K562 (cell line): ENCODE results near the gene SPRED2. TPM values are rescaled to one million over a fixed set of nuclear protein-coding genes. Genes with fewer than 3 reads are reported as not detected.

Experiments
- CHD7 ChIP-seq: fragments of 200-600 bp; sonication (generic); IDR thresholded peaks from one replicate; pipeline ENCODE4 v1.6.1; 2012; ENCODE audit warnings: mild to moderate bottlenecking, low read depth, low read length, inconsistent platforms
- CREB3L1 ChIP-seq: fragments of 450-650 bp; IDR thresholded peaks from 2 replicates; pipeline ENCODE4 v1.6.1; 2014; ENCODE audit warnings: low read depth, mild to moderate bottlenecking, moderate library complexity, borderline replicate concordance
- FOXP1 ChIP-seq: sonication (generic); formaldehyde crosslinking; IDR thresholded peaks from 2 replicates; pipeline ENCODE4 v1.8.0; 2022; ENCODE audit warnings: mild to moderate bottlenecking, missing genetic modification reagents
- HES1 ChIP-seq: fragments of 450-650 bp; IDR thresholded peaks from 2 replicates; pipeline ENCODE4 v1.6.1; 2016; ENCODE audit warnings: low read depth, mild to moderate bottlenecking, moderate library complexity
- MCM7 ChIP-seq, 2 experiments: fragments of 450-650 bp; IDR thresholded peaks; 2 replicates each; pipeline ENCODE4 v1.6.1; 2016 to 2018
- PRMT5 ChIP-seq: sonication (generic); formaldehyde crosslinking; IDR thresholded peaks from 2 replicates; pipeline ENCODE4 v1.5.0; 2020; ENCODE audit warnings: missing genetic modification reagents
- SRSF1 ChIP-seq: fragments of 200-400 bp; formaldehyde crosslinking; IDR thresholded peaks from 2 replicates; pipeline ENCODE4 v1.6.1; 2017; ENCODE audit warnings: mild to moderate bottlenecking, low read depth, low read length, moderate library complexity
- TEAD2 ChIP-seq: fragments of 450-650 bp; IDR thresholded peaks from 2 replicates; pipeline ENCODE4 v1.6.1; 2016; ENCODE audit warnings: missing genetic modification characterization, control low read depth, missing compliant biosample characterization
- YBX1 ChIP-seq: fragments of 450-650 bp; IDR thresholded peaks from 2 replicates; pipeline ENCODE4 v1.7.1; 2016; ENCODE audit warnings: mild to moderate bottlenecking
- ZBED1 ChIP-seq: IDR thresholded peaks from 2 replicates; pipeline ENCODE4 v1.6.1; 2014
- ZFP30 ChIP-seq: fragments of 250-450 bp; sonication (Bioruptor Pico); IDR thresholded peaks from 2 replicates; pipeline ENCODE4 v1.8.0; 2022; ENCODE audit warnings: moderate library complexity, mild to moderate bottlenecking, inconsistent platforms, borderline replicate concordance
- ZFP91 ChIP-seq: sonication (generic); formaldehyde crosslinking; IDR thresholded peaks from 2 replicates; pipeline ENCODE4 v1.8.0; 2022; ENCODE audit warnings: mild to moderate bottlenecking, missing genetic modification reagents
- ZKSCAN1 ChIP-seq: fragments of 150-350 bp; IDR thresholded peaks from 2 replicates; pipeline ENCODE4 v1.6.1; 2016; ENCODE audit warnings: low read depth, low read length
- polyA plus RNA-seq, 8 experiments: library from polyadenylated mRNA; depleted of rRNA in 4 of 8; stranded (reverse) in 5 of 8; unstranded in 3 of 8; fragments of >200 nt; fragmentation: Nextera tagmentation in 2 of 8; fragmentation: Illumina TruSeq in 1 of 8; extraction: Ambion mirVana in 2 of 8; extraction: Trizol in 1 of 8; gene quantifications; 2 replicates each; pipeline versions ENCODE4 v1.2.1 to v1.2.3, GENCODE V29; 2011 to 2014; ENCODE audit warnings: inconsistent platforms in 1 of 8, missing spikeins in 1 of 8
- total RNA-seq, 7 experiments: library from RNA; depleted of rRNA in 6 of 7; stranded (reverse); fragments of >200 nt in 6 of 7; fragmentation: Illumina TruSeq in 2 of 7; extraction: Trizol in 2 of 7; gene quantifications; 2 replicates each; pipeline versions ENCODE4 v1.2.1 to v1.2.3, GENCODE V29; 2011 to 2021; ENCODE audit warnings: low replicate concordance in 1 of 7

SPRED2 gene
- total and polyA plus RNA-seq, 9 of the 15 experiments (the other 6 are each of a cell fraction or from before 2014, with no cell fraction given): 4.6 to 50.8 (median 14.1) TPM

- TF ChIP-seq ZFP30 (CRISPR knock-in tag): no peak
- no peak for TF ChIP-seq CHD7
- no peak for TF ChIP-seq HES1
- no peak for TF ChIP-seq PRMT5 (CRISPR knock-in tag)
- TF ChIP-seq ZBED1: no peak
- no peak for TF ChIP-seq CREB3L1
- TF ChIP-seq MCM7 (IDR thresholded peaks at IDR 0.05): no peak
- no peak for TF ChIP-seq YBX1
- TF ChIP-seq ZKSCAN1: no peak
- TF ChIP-seq ZFP91 (CRISPR knock-in tag): no peak
- peak; percentile 67; the same call in 1 of the 2 replicates for TF ChIP-seq FOXP1
- TF ChIP-seq SRSF1: no peak
- TF ChIP-seq TEAD2 (tag): no peak
These were observed 1.6 kb downstream of the SPRED2 start (continued) for GRCh38 chr2:65430603-65431420.
